ENCODE data around the gene FGB. TPM values are rescaled to one million over a fixed set of nuclear protein-coding genes. Genes with fewer than 3 reads are reported as not detected.

Gene FGB
- total and polyA plus RNA-seq, 9 of the 15 experiments (the other 6 are each of a cell fraction or from before 2014, with no cell fraction given): 0.07 to 1.9 (median 0.13) TPM; not detected in 6

GRCh38 chr4:154573190-154573870, 10.5 kb downstream of the FGB start:
- H3K9me1 ChIP-seq (ENCODE audit: control insufficient read depth, insufficient read depth, low read length): no peaks in the 10 kb centered on the region
- intact Hi-C loops (cut with micrococcal nuclease): no loop called here
- DNase-seq (ENCODE audit: extremely low read depth in 1 of 4, low spot score in 3 of 4) (no peak), ATAC-seq (no peak), FAIRE-seq (no peak)
- H2AFZ ChIP-seq (ENCODE audit: low read depth, low read length): no peak overlapping the region
- no TSS peak for BruUV-seq (replicated peaks)
- no peak overlapping the region for H3K27ac ChIP-seq (ENCODE audit: extremely low read depth, low read depth, low read length)
- CTCF ChIA-PET (ENCODE audit: low intra/inter-chr PET ratio): no interaction called here
- no peak overlapping the region for H3K4me2 ChIP-seq (ENCODE audit: insufficient read depth, low read length)
- no peaks in the 10 kb centered on the region for H3K79me2 ChIP-seq (ENCODE audit: control insufficient read depth, insufficient read depth, low read length)
- no peaks in the 10 kb centered on the region for H3K9me3 ChIP-seq (replicated peaks; ENCODE audit: control insufficient read depth, insufficient read depth, low read depth, low read length)
- in situ Hi-C loops (cut with MboI): no loop called here
- H4K20me1 ChIP-seq (replicated peaks; ENCODE audit: control insufficient read depth, insufficient read depth, low read length): no peaks in the 10 kb centered on the region
- TF ChIP-seq MLX (CRISPR knock-in tag; conservative IDR thresholded peaks at IDR 0.05) (no peak), NFRKB (IDR thresholded peaks at IDR 0.05; ENCODE audit: low read depth) (no peak)
- H3K9ac ChIP-seq (ENCODE audit: insufficient read depth in 1 of 2, low read depth in 2 of 2, low read length in 2 of 2): no peak overlapping the region
- no peak overlapping the region for H3K4me3 ChIP-seq
- no peaks in the 10 kb centered on the region for H3K36me3 ChIP-seq (ENCODE audit: control insufficient read depth, insufficient read depth, low read length)
- H3K4me1 ChIP-seq (replicated peaks in 1 of 2; ENCODE audit: control insufficient read depth in 2 of 2, insufficient read depth in 2 of 2, low read length in 2 of 2): no peaks in the 10 kb centered on the region; a peak in 1 of 5 replicates
- POLR2A ChIA-PET: no interaction called here
- WGBS (ENCODE audit: insufficient coverage, low coverage, missing lambda C conversion rate): 18% methylated on average over 5 of the region's 5 CpGs
- no peaks in the 10 kb centered on the region for H3K27me3 ChIP-seq (ENCODE audit: control insufficient read depth in 2 of 2, insufficient read depth in 2 of 2, low read length in 2 of 2)

- Histone ChIP-seq H3K36me3 (ENCODE audit: control insufficient read depth, insufficient read depth, low read length) (no peaks in the 10 kb centered on the region), H3K9ac (ENCODE audit: insufficient read depth in 1 of 2, low read depth in 2 of 2, low read length in 2 of 2) (no peak overlapping the region), H3K4me1 (replicated peaks in 1 of 2; ENCODE audit: control insufficient read depth in 2 of 2, insufficient read depth in 2 of 2, low read length in 2 of 2) (no peaks in the 10 kb centered on the region; a peak in 1 of 5 replicates), H3K4me3 (no peak overlapping the region), H3K9me1 (ENCODE audit: control insufficient read depth, insufficient read depth, low read length) (no peaks in the 10 kb centered on the region), H3K9me3 (replicated peaks; ENCODE audit: control insufficient read depth, insufficient read depth, low read depth, low read length) (no peaks in the 10 kb centered on the region), H4K20me1 (replicated peaks; ENCODE audit: control insufficient read depth, insufficient read depth, low read length) (no peaks in the 10 kb centered on the region), H3K27me3 (ENCODE audit: control insufficient read depth in 2 of 2, insufficient read depth in 2 of 2, low read length in 2 of 2) (no peaks in the 10 kb centered on the region), H3K27ac (ENCODE audit: extremely low read depth, low read depth, low read length) (no peak overlapping the region), H3K4me2 (ENCODE audit: insufficient read depth, low read length) (no peak overlapping the region), H2AFZ (ENCODE audit: low read depth, low read length) (no peak overlapping the region), H3K79me2 (ENCODE audit: control insufficient read depth, insufficient read depth, low read length) (no peaks in the 10 kb centered on the region)
- FAIRE-seq (no peak), ATAC-seq (no peak), DNase-seq (ENCODE audit: extremely low read depth in 1 of 4, low spot score in 3 of 4) (no peak)
- whole genome bisulfite sequencing (ENCODE audit: insufficient coverage, low coverage, missing lambda C conversion rate): 23% methylated on average over 3 of the region's 3 CpGs
- CTCF ChIA-PET (ENCODE audit: low intra/inter-chr PET ratio): no interaction called here
- intact Hi-C loops (cut with micrococcal nuclease): no loop called here
- POLR2A ChIA-PET: no interaction called here
- TF ChIP-seq MNT (conservative IDR thresholded peaks at IDR 0.05): no peak
- in situ Hi-C loops (cut with MboI): no loop called here
- no TSS peak for BruUV-seq (replicated peaks)
Measured at GRCh38 chr4:154574311-154574710, 11.5 kb downstream of the FGB start.

Data from K562 (cell line).